Stomach (tissue), 4 donors: ENCODE measurements around the gene AGAP1.

Source experiments
- EP300 ChIP-seq: sonication (generic); formaldehyde crosslinking; IDR thresholded peaks from one replicate; pipeline ENCODE4 v1.6.1; 2017; ENCODE audit warnings: antibody characterized with exemption
- POLR2AphosphoS5 ChIP-seq, 3 donors: sonication (generic); formaldehyde crosslinking; IDR thresholded peaks; one replicate each; pipeline ENCODE4 v1.6.1; 2016; ENCODE audit warnings: antibody characterized with exemption in 3 of 3
- TF ChIP-seq, protein P1 (sequence below), 7 experiments: fragments of 450-650 bp in 4 of 7; fragments of 200-600 bp in 3 of 7; sonication (generic) in 3 of 7; IDR thresholded peaks; one replicate each; pipeline ENCODE4 v1.5.1; 2016 to 2019; ENCODE audit warnings: antibody characterized with exemption in 7 of 7, control low read depth in 2 of 7, mild to moderate bottlenecking in 1 of 7

DNA sequence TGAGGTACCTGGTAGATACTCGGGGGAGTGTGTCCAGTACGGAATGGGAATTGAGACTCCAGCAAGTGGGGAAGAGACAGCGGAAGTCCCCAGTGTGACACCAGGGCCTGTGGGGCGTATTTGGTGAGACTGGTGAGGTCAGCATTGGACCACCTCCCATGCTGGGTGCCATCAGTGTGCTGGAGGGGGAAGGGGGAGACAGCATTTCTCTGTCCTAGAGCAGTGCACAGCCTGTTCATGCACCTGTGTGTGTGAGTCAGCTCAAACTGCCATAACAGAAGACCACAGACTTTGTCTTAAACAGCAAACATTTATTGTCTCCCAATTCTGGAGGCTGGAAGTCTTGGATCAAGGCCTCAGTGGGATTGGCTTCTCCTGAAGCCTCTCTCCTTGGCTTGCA lies 372.5 kb downstream of the AGAP1 start:
- TF ChIP-seq, protein P1, sequence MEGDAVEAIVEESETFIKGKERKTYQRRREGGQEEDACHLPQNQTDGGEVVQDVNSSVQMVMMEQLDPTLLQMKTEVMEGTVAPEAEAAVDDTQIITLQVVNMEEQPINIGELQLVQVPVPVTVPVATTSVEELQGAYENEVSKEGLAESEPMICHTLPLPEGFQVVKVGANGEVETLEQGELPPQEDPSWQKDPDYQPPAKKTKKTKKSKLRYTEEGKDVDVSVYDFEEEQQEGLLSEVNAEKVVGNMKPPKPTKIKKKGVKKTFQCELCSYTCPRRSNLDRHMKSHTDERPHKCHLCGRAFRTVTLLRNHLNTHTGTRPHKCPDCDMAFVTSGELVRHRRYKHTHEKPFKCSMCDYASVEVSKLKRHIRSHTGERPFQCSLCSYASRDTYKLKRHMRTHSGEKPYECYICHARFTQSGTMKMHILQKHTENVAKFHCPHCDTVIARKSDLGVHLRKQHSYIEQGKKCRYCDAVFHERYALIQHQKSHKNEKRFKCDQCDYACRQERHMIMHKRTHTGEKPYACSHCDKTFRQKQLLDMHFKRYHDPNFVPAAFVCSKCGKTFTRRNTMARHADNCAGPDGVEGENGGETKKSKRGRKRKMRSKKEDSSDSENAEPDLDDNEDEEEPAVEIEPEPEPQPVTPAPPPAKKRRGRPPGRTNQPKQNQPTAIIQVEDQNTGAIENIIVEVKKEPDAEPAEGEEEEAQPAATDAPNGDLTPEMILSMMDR (IDR thresholded peaks at IDR 0.05): no peak
- TF ChIP-seq EP300 (no peak), POLR2AphosphoS5 (IDR thresholded peaks at IDR 0.05) (no peak)
